HK-2 (cell line): ENCODE measurements around the gene ZBTB17.

Experiments used
- DNase-seq: peaks from one replicate; pipeline ENCODE4 v3.0.0-alpha.2; 2018; ENCODE audit not compliant: unreplicated experiment

ZBTB17 gene

GRCh38 chr1:15947382-15948090 is 28.4 kb downstream of the ZBTB17 start:
- DNase-seq = no peak

- DNase-seq = no peak
Measured at GRCh38 chr1:15946571-15947381, 29.1 kb downstream of the ZBTB17 start.

GRCh38 chr1:15945832-15946448 is 30.0 kb downstream of the ZBTB17 start:
- no peak for DNase-seq

- DNase-seq = no peak
Measured at GRCh38 chr1:15945011-15945831, 30.7 kb downstream of the ZBTB17 start.

- no peak for DNase-seq
Measured at GRCh38 chr1:15944308-15945010, 31.4 kb downstream of the ZBTB17 start.

- no peak for DNase-seq
Measured at GRCh38 chr1:15943992-15944307, 32.0 kb downstream of the ZBTB17 start.

GRCh38 chr1:15943328-15943991 is 32.4 kb downstream of the ZBTB17 start:
- DNase-seq = no peak

- no peak for DNase-seq
Measured at GRCh38 chr1:15942661-15943327, 33.1 kb downstream of the ZBTB17 start.

- no peak for DNase-seq
Measured at GRCh38 chr1:15941899-15942660, 33.8 kb downstream of the ZBTB17 start.

- DNase-seq = no peak
Measured at GRCh38 chr1:15941044-15941840, 34.7 kb downstream of the ZBTB17 start.

GRCh38 chr1:15940110-15941043 is 35.5 kb downstream of the ZBTB17 start:
- no peak for DNase-seq

GRCh38 chr1:15939181-15940109 is 36.5 kb downstream of the ZBTB17 start:
- DNase-seq = no peak

GRCh38 chr1:15938628-15939161 is 37.2 kb downstream of the ZBTB17 start:
- no peak for DNase-seq

- DNase-seq = no peak
Measured at GRCh38 chr1:15937706-15938168, 38.2 kb downstream of the ZBTB17 start.

GRCh38 chr1:15937146-15937545 is 38.8 kb downstream of the ZBTB17 start:
- no peak for DNase-seq

GRCh38 chr1:15936025-15936424 is 39.9 kb downstream of the ZBTB17 start:
- DNase-seq = no peak
